Neural cell (in vitro differentiated cells): ENCODE data around the gene AIF1. TPM values are rescaled to one million over a fixed set of nuclear protein-coding genes. Genes with fewer than 3 reads are reported as not detected.

Experiments
- H2AFZ ChIP-seq: fragments of 200-600, 300-800 bp; sonication (generic), shearing (Covaris generic); 2 replicates; pipeline ENCODE4 v1.6.0; 2014; ENCODE audit warnings: low read depth, mild to moderate bottlenecking, antibody characterized with exemption, low read length, moderate library complexity
- H3F3A ChIP-seq: fragments of 200-600 bp; shearing (Covaris generic); 2 replicates; pipeline ENCODE4 v1.6.1; 2016; ENCODE audit warnings: mild to moderate bottlenecking, moderate library complexity, mixed read lengths, antibody characterized with exemption, low read length; ENCODE audit not compliant: insufficient read depth, poor library complexity, severe bottlenecking
- H3K27ac ChIP-seq: fragments of 200-600, 300-800 bp; sonication (generic), shearing (Covaris generic); 2 replicates; pipeline ENCODE4 v1.5.1; 2014; ENCODE audit warnings: mild to moderate bottlenecking, low read length, moderate library complexity
- H3K27me3 ChIP-seq: fragments of 300-800, 200-600 bp; sonication (generic), shearing (Covaris generic); 2 replicates; pipeline ENCODE4 v1.6.0; 2014; ENCODE audit warnings: mild to moderate bottlenecking, low read depth, low read length, moderate library complexity; ENCODE audit not compliant: insufficient read depth
- H3K36me3 ChIP-seq: fragments of 300-800, 200-600 bp; sonication (generic), shearing (Covaris generic); 2 replicates; pipeline ENCODE4 v1.5.1; 2014; ENCODE audit warnings: mild to moderate bottlenecking, antibody characterized with exemption, low read length, moderate library complexity; ENCODE audit not compliant: insufficient read depth
- H3K4me2 ChIP-seq: fragments of 300-800, 200-600 bp; sonication (generic), shearing (Covaris generic); 2 replicates; pipeline ENCODE4 v1.6.0; 2014; ENCODE audit warnings: mild to moderate bottlenecking, low read length
- H3K4me3 ChIP-seq: fragments of 300-800, 200-600 bp; sonication (generic), shearing (Covaris generic); 2 replicates; pipeline ENCODE4 v1.5.1; 2014; ENCODE audit warnings: mild to moderate bottlenecking, low read length, moderate library complexity
- H3K79me2 ChIP-seq: fragments of 200-600 bp; shearing (Covaris generic); replicated peaks from 2 replicates; pipeline ENCODE4 v1.6.0; 2014; ENCODE audit warnings: mild to moderate bottlenecking, low read length, moderate library complexity; ENCODE audit not compliant: insufficient read depth
- H3K9ac ChIP-seq: fragments of 300-800, 200-600 bp; sonication (generic), shearing (Covaris generic); 2 replicates; pipeline ENCODE4 v1.6.1; 2016; ENCODE audit warnings: mild to moderate bottlenecking, low read length, mixed read lengths
- H3K9me2 ChIP-seq: fragments of 200-600 bp; shearing (Covaris generic); 2 replicates; pipeline ENCODE4 v1.6.1; 2016; ENCODE audit warnings: mild to moderate bottlenecking, low read length, mixed read lengths; ENCODE audit not compliant: insufficient read depth
- H3K9me3 ChIP-seq: fragments of 200-600, 300-800 bp; sonication (generic), shearing (Covaris generic); 2 replicates; pipeline ENCODE4 v1.6.1; 2016; ENCODE audit warnings: mild to moderate bottlenecking, mixed run types, low read length, moderate library complexity, mixed read lengths
- H4K20me1 ChIP-seq: fragments of 200-600 bp; shearing (Covaris generic); 2 replicates; pipeline ENCODE4 v1.6.1; 2016; ENCODE audit warnings: mild to moderate bottlenecking, mixed run types; ENCODE audit not compliant: insufficient read depth
- CTCF ChIP-seq: fragments of 450-650 bp; IDR thresholded peaks from 2 replicates; pipeline ENCODE4 v1.5.1; 2014; ENCODE audit warnings: antibody characterized with exemption, mild to moderate bottlenecking, moderate library complexity; ENCODE audit not compliant: poor library complexity, severe bottlenecking
- EP300 ChIP-seq: fragments of 450-650 bp; conservative IDR thresholded peaks from 2 replicates; pipeline ENCODE4 v1.6.1; 2014; ENCODE audit warnings: antibody characterized with exemption, mild to moderate bottlenecking, moderate library complexity; ENCODE audit not compliant: poor library complexity, severe bottlenecking
- EZH2 ChIP-seq: fragments of 200-600, 300-800 bp; shearing (Covaris generic), sonication (generic); IDR thresholded peaks from 2 replicates; pipeline ENCODE4 v1.6.1; 2014; ENCODE audit warnings: antibody characterized with exemption, low read length, borderline replicate concordance, mild to moderate bottlenecking; ENCODE audit not compliant: insufficient read depth, poor library complexity, severe bottlenecking
- MXI1 ChIP-seq: fragments of 450-650 bp; conservative IDR thresholded peaks from 2 replicates; pipeline ENCODE4 v1.6.1; 2014; ENCODE audit warnings: antibody characterized with exemption, mild to moderate bottlenecking; ENCODE audit not compliant: poor library complexity, severe bottlenecking
- POLR2AphosphoS5 ChIP-seq: IDR thresholded peaks from 2 replicates; pipeline ENCODE4 v1.6.1; 2012
- RAD21 ChIP-seq: fragments of 450-650 bp; conservative IDR thresholded peaks from 2 replicates; pipeline ENCODE4 v1.6.1; 2014; ENCODE audit warnings: antibody characterized with exemption, mild to moderate bottlenecking, moderate library complexity
- REST ChIP-seq: IDR thresholded peaks from 2 replicates; pipeline ENCODE4 v1.6.1; 2012; ENCODE audit warnings: borderline replicate concordance
- SMC3 ChIP-seq: fragments of 450-650 bp; conservative IDR thresholded peaks from 2 replicates; pipeline ENCODE4 v1.6.1; 2014; ENCODE audit warnings: antibody characterized with exemption, mild to moderate bottlenecking, moderate library complexity; ENCODE audit not compliant: poor library complexity
- TAF1 ChIP-seq: IDR thresholded peaks from 2 replicates; pipeline ENCODE4 v1.6.1; 2012; ENCODE audit warnings: low read depth
- polyA plus RNA-seq: library from polyadenylated mRNA; depleted of rRNA; stranded (reverse); fragments of >200 nt; gene quantifications from 2 replicates; pipeline ENCODE4 v1.2.3, GENCODE V29; 2014

AIF1 gene
- polyA plus RNA-seq, 1 donor from 2014 or later, result not detected

GRCh38 chr6:31624070-31624469 is 9.0 kb downstream of the AIF1 start:
- no peak overlapping the region for H3K27ac ChIP-seq
- no peaks in the 10 kb centered on the region for H3K9me2 ChIP-seq

GRCh38 chr6:31626952-31627351 is 11.9 kb downstream of the AIF1 start:
- Histone ChIP-seq H3K9me3 (no peaks in the 10 kb centered on the region), H4K20me1 (no peaks in the 10 kb centered on the region), H3K27ac (no peak overlapping the region), H3K79me2 (peaks cover 40% of the 10 kb centered on the region), H3K4me2 (no peak overlapping the region), H3K9me2 (no peaks in the 10 kb centered on the region), H2AFZ (no peak overlapping the region), H3K4me3 (no peak overlapping the region), H3K9ac (no peak overlapping the region), H3F3A (no peaks in the 10 kb centered on the region), H3K27me3 (no peaks in the 10 kb centered on the region), H3K36me3 (peaks cover 5% of the 10 kb centered on the region)
- TF ChIP-seq SMC3, result no peak

More at GRCh38 chr6:31624070-31624469, 9.0 kb downstream of the AIF1 start:
- Histone ChIP-seq H3K79me2 (peaks cover 53% of the 10 kb centered on the region), H4K20me1 (no peaks in the 10 kb centered on the region), H3K4me2 (no peak overlapping the region), H3K9me3 (no peaks in the 10 kb centered on the region), H3K36me3 (peaks cover 5% of the 10 kb centered on the region), H3K9ac (no peak overlapping the region), H2AFZ (no peak overlapping the region), H3K27me3 (no peaks in the 10 kb centered on the region), H3K4me3 (no peak overlapping the region), H3F3A (no peaks in the 10 kb centered on the region)
- TF ChIP-seq MXI1 (no peak), EP300 (no peak), TAF1 (no peak), REST (no peak), RAD21 (no peak), EZH2 (no peak), SMC3 (no peak), POLR2AphosphoS5 (no peak), CTCF (no peak)
